ENCODE measurements around the gene SLC35G4. TPM values are rescaled to one million over a fixed set of nuclear protein-coding genes. Genes with fewer than 3 reads are reported as not detected.
"Not testable (repeated sequence)": the region's sequence is repeated elsewhere in the genome, so short reads cannot be mapped to it uniquely, and the experiment has no call there.

The SLC35G4 gene
- total RNA-seq, 1 experiment from 2014 or later, result not detected

DNA sequence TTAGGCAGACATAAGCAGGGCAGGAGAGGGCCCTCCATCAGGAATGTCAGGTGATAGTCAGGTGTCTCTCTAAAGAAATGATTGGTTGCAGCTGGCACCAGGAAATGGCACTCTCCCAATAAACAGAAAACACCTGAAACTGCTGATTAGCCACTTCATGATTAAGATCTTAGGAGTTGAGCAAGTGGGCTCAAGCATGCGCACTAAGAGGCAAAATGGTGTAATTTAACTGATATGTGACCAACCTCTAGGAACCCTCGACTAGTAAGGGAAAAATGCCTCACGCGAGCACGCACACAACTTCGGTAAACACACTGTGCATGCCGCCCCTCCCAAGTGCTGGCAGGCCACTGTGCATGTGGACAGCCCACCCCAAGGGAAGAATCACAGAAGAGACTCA is 23.8 kb upstream of the SLC35G4 start:
- Histone ChIP-seq H3K36me3 (no peaks in the 10 kb centered on the region), H3K27me3 (replicated peaks) (no peaks in the 10 kb centered on the region), H3K4me1 (replicated peaks) (no peaks in the 10 kb centered on the region), H3K9me3 (replicated peaks) (no peaks in the 10 kb centered on the region), H3K4me3 (no peak overlapping the region), H3K27ac (no peak overlapping the region)
- DNase-seq (ENCODE audit: low read depth in 1 of 2, low spot score in 2 of 2), result no peak

DNA sequence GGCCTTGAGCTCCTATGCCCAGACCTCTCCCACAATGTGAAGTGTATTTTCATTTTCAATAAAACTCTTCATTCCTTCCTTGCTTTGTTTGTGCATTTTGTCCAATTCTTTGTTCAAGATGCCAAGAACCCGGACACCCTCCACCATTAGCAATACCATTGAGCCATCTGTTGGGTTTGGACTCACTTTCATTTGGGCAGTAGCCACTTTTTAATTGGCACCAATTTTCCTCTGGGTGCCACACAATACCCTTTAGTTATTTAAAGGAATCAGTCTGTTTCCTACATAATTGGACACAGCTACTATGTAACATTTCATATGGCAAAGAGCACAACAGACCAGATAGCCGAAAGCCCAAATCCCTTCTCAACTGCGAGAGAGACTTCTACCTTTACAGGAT is 22.5 kb upstream of the SLC35G4 start:
- Histone ChIP-seq H3K27me3 (replicated peaks) (0 out of 2 replicates have a peak, but pooled peaks cover 4% of the 10 kb centered on the region), H3K36me3 (no peaks in the 10 kb centered on the region), H3K27ac (no peak overlapping the region), H3K9me3 (replicated peaks) (no peaks in the 10 kb centered on the region), H3K4me3 (no peak overlapping the region), H3K4me1 (replicated peaks) (no peaks in the 10 kb centered on the region)
- DNase-seq (ENCODE audit: low read depth in 1 of 2, low spot score in 2 of 2), result no peak

DNA sequence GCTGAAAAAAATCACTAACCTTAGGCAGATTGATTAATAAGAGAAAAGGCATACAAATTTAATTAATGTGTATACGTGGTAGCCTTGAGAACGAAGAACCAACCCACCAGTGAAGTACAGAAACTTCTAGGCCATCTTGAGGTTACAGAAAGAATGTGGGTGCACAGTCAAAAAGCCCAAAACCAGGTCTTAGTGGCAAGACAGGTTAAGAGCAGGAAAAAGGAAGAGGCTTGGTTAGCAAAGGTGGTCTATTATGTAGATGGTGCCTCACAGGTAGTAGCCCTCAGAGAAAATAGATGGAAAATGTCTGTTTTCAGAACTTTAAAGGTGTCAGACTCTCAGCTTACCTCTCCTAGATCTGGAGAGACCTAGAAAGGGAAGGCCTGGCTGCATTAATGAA is 22.0 kb upstream of the SLC35G4 start:
- DNase-seq (ENCODE audit: low read depth in 1 of 2, low spot score in 2 of 2), result no peak
- Histone ChIP-seq H3K4me1 (replicated peaks) (no peaks in the 10 kb centered on the region), H3K9me3 (replicated peaks) (no peaks in the 10 kb centered on the region), H3K27me3 (replicated peaks) (0 out of 2 replicates have a peak, but pooled peaks cover 4% of the 10 kb centered on the region), H3K36me3 (no peaks in the 10 kb centered on the region), H3K27ac (no peak overlapping the region), H3K4me3 (no peak overlapping the region)

DNA sequence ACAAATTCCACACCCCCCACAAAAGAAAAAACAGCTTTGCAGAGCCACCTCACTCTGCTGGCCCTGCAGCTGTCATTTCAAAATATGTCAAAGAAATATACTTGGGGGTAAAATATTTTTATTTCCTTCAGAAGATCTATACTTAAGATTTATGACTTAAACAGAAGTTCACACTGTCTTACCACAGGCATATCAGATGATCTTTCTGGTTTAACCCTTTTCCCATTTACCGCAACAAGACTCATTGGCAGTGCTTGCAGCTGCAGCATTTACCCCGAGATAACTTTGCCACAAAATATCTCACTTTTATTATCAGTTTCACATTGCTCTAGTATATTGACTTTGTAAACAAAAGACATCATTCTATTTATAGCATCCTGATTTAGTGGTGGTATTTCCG is 21.6 kb upstream of the SLC35G4 start:
- 0 out of 2 replicates have a peak, but pooled peaks cover 4% of the 10 kb centered on the region for H3K27me3 ChIP-seq (replicated peaks)
- no peak for DNase-seq (ENCODE audit: low read depth in 1 of 2, low spot score in 2 of 2)
- no peaks in the 10 kb centered on the region for H3K9me3 ChIP-seq (replicated peaks)
- H3K4me1 ChIP-seq (replicated peaks), result no peaks in the 10 kb centered on the region
- no peak overlapping the region for H3K4me3 ChIP-seq
- no peaks in the 10 kb centered on the region for H3K36me3 ChIP-seq
- H3K27ac ChIP-seq, result no peak overlapping the region

DNA sequence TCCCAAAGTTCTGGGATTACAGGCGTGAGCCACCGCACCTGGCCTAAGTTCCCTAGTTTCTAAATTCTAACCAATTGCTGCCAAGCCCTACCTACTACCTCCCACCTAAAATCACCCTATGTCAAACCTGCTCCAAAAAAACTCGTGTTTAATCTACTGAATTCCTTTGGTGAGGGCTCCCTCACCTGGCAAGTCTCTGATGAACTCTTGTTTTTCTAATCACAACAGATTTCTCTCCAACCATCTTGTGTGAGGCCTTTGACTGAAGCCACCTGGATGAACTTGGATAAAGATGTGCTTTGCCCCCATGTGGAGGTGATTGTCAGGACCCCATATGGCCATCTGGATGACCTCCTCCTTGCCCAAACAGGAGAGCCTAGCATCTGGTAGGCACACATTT is 17.4 kb upstream of the SLC35G4 start:
- Histone ChIP-seq H3K4me3 (no peak overlapping the region), H3K27ac (no peak overlapping the region), H3K27me3 (replicated peaks) (0 out of 2 replicates have a peak, but pooled peaks cover 7% of the 10 kb centered on the region), H3K36me3 (no peaks in the 10 kb centered on the region), H3K9me3 (replicated peaks) (no peaks in the 10 kb centered on the region), H3K4me1 (replicated peaks) (no peaks in the 10 kb centered on the region)
- no peak for DNase-seq (ENCODE audit: low read depth in 1 of 2, low spot score in 2 of 2)

DNA sequence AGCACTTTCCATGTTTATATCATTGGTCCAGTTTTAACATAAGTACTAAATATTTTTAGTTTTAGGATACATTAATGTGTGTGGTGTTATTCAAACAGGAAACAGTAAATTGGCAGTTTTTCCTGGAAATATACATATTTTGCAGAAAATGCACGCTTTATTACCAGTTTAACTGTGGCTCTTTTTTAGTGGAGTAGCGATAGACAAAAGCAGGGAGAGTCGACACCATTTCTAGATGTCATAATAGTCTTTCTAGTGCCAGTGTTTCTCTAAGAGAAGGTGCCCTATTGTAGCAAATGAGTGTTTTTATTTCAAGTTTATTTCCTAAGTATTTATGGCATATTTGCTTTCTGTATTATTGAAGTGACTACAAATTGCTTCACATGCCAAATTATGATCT is 9.1 kb upstream of the SLC35G4 start:
- H3K27me3 ChIP-seq (replicated peaks), result peaks cover 10% of the 10 kb centered on the region
- H3K4me1 ChIP-seq (replicated peaks), result no peaks in the 10 kb centered on the region
- no peak for DNase-seq (ENCODE audit: low read depth in 1 of 2, low spot score in 2 of 2)
- H3K27ac ChIP-seq, result no peak overlapping the region
- H3K4me3 ChIP-seq, result no peak overlapping the region
- no peaks in the 10 kb centered on the region for H3K9me3 ChIP-seq (replicated peaks)
- no peaks in the 10 kb centered on the region for H3K36me3 ChIP-seq

DNA sequence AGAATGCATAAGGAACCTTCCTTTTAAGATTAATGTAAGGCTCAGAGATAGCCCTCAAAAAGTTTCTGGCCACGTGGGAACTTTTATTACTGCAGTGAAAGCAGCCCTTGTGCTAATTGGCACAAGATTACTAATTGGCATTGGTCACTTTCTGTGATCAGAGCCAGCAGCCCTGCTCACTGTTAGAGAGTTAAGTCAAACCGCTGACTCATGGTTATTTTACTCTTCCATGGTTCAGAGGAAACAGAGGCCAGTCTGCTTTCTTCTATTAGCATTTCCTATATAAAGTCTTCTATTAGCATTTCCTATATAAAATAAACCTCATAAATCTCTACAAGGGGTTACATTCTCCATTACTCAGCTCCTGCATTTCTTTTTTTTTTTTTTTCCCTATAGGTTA is 1.5 kb upstream of the SLC35G4 start:
- peaks cover 11% of the 10 kb centered on the region; the same call in 1 of the 2 replicates for H3K27me3 ChIP-seq (replicated peaks)
- H3K9me3 ChIP-seq (replicated peaks), result no peaks in the 10 kb centered on the region
- DNase-seq (ENCODE audit: low read depth in 1 of 2, low spot score in 2 of 2), result no peak

DNA sequence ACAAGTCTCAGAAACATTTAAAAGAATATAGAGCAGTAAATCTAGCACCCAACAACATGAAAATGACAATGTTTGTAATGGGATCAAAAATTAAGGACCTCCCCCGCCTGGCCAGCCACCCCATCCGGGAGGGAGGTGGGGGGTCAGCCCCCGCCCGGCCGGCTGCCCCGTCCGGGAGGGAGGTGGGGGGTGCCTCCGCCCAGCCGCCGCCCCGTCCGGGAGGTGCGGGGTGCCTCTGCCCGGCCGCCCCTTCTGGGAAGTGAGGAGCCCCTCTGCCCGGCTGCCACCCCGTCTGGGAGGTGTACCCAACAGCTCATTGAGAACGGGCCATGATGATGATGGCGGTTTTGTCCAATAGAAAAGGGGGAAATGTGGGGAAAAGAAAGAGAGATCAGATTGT is 778 bp upstream of the SLC35G4 start:
- not testable (repeated sequence) for DNase-seq (ENCODE audit: low read depth in 1 of 2, low spot score in 2 of 2); H3K27ac ChIP-seq
- peaks cover 11% of the 10 kb centered on the region; the same call in 1 of the 2 replicates for H3K27me3 ChIP-seq (replicated peaks)

More for the DNA sequence above, 1.5 kb upstream of the SLC35G4 start:
- H3K27ac ChIP-seq, result no peak overlapping the region
- H3K4me3 ChIP-seq, result no peak overlapping the region
- no peaks in the 10 kb centered on the region for H3K36me3 ChIP-seq
- no peaks in the 10 kb centered on the region for H3K4me1 ChIP-seq (replicated peaks)

DNA sequence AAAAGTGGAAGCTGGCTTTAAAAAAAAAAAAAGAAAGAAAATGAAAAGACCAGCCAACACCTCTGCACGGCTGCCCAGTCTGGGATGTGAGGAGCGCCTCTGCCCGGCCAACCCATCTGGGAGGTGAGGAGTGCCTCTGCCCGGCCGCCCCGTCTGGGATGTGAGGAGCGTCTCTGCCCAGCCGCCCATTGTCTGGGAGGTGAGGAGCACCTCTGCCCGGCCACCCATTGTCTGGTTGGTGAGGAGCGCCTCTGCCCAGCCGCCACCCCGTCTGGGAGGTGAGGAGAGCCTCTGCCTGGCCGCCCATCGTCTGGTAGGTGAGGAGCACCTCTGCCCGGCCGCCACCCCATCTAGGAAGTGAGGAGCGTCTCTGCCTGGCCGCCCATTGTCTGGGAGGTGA is 3.7 kb downstream of the SLC35G4 start:
- H3K9me3 ChIP-seq (replicated peaks); H3K36me3 ChIP-seq; H3K27me3 ChIP-seq (replicated peaks); DNase-seq (ENCODE audit: low read depth in 1 of 2, low spot score in 2 of 2); H3K4me3 ChIP-seq; H3K27ac ChIP-seq; H3K4me1 ChIP-seq (replicated peaks): not testable (repeated sequence)

More for the DNA sequence above, 778 bp upstream of the SLC35G4 start:
- H3K4me3 ChIP-seq; H3K4me1 ChIP-seq (replicated peaks); H3K9me3 ChIP-seq (replicated peaks); H3K36me3 ChIP-seq: not testable (repeated sequence)

DNA sequence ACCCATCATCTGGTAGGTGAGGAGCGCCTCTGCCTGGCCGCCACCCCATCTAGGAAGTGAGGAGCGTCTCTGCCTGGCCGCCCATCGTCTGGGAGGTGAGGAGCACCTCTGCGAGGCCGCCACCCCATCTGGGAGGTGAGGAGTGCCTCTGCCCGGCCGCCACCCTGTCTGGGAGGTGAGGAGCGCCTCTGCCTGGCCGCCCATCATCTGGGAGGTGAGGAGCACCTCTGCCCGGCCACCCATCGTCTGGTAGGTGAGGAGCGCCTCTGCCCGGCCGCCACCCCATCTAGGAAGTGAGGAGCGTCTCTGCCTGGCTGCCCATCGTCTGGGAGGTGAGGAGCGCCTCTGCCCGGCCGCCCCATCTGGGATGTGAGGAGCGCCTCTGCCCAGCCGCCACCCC is 4.2 kb downstream of the SLC35G4 start:
- DNase-seq (ENCODE audit: low read depth in 1 of 2, low spot score in 2 of 2); H3K27me3 ChIP-seq (replicated peaks); H3K27ac ChIP-seq; H3K4me3 ChIP-seq; H3K4me1 ChIP-seq (replicated peaks); H3K9me3 ChIP-seq (replicated peaks); H3K36me3 ChIP-seq: not testable (repeated sequence)

DNA sequence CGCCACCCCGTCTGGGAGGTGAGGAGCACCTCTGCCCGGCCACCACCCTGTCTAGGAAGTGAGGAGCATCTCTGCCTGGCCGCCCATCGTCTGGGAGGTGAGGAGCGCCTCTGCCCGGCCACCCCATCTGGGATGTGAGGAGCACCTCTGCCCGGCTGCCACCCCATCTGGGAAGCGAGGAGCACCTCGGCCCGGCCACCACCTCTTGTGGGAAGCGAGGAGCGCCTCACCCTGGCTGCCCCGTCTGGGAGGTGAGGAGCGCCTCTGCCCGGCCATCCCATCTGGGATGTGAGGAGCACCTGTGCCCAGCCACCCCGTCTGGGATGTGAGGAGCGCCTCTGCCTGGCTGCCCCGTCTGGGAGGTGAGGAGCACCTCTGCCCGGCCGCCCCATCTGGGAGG is 4.6 kb downstream of the SLC35G4 start:
- not testable (repeated sequence) for H3K4me1 ChIP-seq (replicated peaks); H3K36me3 ChIP-seq; H3K4me3 ChIP-seq; H3K27ac ChIP-seq; H3K27me3 ChIP-seq (replicated peaks); H3K9me3 ChIP-seq (replicated peaks)
- DNase-seq (ENCODE audit: low read depth in 1 of 2, low spot score in 2 of 2), result peak in 1 of 2 experiments; percentile 39

DNA sequence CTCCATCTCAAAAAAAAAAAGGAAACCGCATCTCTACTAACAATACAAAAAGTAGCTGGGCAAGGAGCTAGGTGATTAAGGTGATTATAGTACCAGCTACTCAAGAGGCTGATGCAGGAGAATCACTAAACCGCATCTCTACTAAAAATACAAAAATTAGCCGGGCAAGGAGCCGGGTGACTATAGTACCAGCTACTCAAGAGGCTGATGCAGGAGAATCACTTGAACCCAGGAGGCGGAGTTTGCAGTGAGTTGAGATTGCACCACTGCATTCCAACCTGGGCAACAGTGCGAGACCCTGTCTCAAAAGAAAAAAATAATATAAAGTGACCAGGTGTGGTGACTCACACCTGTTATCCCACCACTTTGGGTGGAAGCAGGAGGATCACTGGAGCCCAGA is 5.6 kb downstream of the SLC35G4 start:
- not testable (repeated sequence) for H3K9me3 ChIP-seq (replicated peaks); H3K4me1 ChIP-seq (replicated peaks); H3K27me3 ChIP-seq (replicated peaks); H3K27ac ChIP-seq; H3K36me3 ChIP-seq; H3K4me3 ChIP-seq; DNase-seq (ENCODE audit: low read depth in 1 of 2, low spot score in 2 of 2)

DNA sequence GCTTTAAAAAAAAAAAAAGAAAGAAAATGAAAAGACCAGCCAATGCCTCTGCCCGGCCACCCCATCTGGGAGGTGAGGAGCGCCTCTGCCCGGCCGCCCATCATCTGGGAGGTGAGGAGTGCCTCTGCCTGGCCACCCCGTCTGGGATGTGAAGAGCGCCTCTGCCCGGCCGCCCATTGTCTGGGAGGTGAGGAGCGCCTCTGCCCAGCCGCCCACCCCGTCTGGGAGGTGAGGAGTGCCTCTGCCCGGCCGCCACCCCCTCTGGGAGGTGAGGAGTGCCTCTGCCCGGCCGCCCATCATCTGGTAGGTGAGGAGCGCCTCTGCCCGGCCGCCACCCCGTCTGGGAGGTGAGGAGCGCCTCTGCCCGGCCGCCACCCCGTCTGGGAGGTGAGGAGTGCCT is 37.9 kb downstream of the SLC35G4 start:
- not testable (repeated sequence) for H3K36me3 ChIP-seq; H3K4me1 ChIP-seq (replicated peaks); H3K9me3 ChIP-seq (replicated peaks); H3K4me3 ChIP-seq; H3K27ac ChIP-seq; DNase-seq (ENCODE audit: low read depth in 1 of 2, low spot score in 2 of 2)
- peaks cover 13% of the 10 kb centered on the region; the same call in 1 of the 2 replicates for H3K27me3 ChIP-seq (replicated peaks)

DNA sequence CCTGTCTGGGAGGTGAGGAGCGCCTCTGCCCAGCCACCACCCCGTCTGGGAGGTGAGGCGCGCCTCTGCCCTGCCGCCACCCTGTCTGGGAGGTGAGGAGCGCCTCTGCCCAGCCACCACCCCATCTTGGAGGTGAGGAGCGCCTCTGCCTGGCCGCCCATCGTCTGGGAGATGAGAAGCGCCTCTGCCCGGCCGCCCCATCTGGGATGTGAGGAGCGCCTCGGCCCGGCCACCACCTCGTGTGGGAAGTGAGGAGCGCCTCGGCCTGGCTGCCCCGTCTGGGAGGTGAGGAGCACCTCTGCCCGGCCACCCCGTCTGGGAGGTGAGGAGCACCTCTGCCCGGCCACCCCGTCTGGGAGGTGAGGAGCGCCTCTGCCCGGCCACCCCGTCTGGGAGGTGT is 38.4 kb downstream of the SLC35G4 start:
- H3K36me3 ChIP-seq; H3K27ac ChIP-seq; H3K4me1 ChIP-seq (replicated peaks); DNase-seq (ENCODE audit: low read depth in 1 of 2, low spot score in 2 of 2); H3K9me3 ChIP-seq (replicated peaks); H3K4me3 ChIP-seq: not testable (repeated sequence)
- H3K27me3 ChIP-seq (replicated peaks), result peaks cover 16% of the 10 kb centered on the region; the same call in 1 of the 2 replicates

DNA sequence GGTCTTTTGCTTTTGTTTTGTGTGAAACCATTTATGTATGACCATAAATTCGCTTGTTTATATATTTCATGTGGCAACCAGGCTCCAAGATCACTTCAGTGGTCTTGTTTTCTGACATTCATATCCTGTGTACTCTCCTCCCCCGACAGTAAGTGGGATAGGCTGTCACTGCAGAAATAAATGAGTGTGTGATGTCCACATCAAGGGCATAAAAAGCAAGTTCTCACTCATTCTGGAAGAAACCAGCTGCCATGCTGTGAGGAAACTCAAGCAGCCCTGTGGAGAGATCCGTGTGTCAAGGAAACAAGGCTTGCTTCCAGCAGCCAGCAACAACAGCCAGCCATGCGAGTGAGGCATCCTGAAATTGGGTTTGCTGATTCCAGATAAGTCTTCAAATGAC is 40.4 kb downstream of the SLC35G4 start:
- no peak for DNase-seq (ENCODE audit: low read depth in 1 of 2, low spot score in 2 of 2)
- H3K27ac ChIP-seq, result no peak overlapping the region
- peaks cover 20% of the 10 kb centered on the region for H3K27me3 ChIP-seq (replicated peaks)
- no peaks in the 10 kb centered on the region for H3K9me3 ChIP-seq (replicated peaks)
- H3K36me3 ChIP-seq, result no peaks in the 10 kb centered on the region
- no peaks in the 10 kb centered on the region for H3K4me1 ChIP-seq (replicated peaks)
- H3K4me3 ChIP-seq, result no peak overlapping the region

All from SJSA1 (cell line).